ENCODE data around the gene SLC5A12. TPM values are rescaled to one million over a fixed set of nuclear protein-coding genes. Genes with fewer than 3 reads are reported as not detected.

Gene SLC5A12
- total and polyA plus RNA-seq, 10 of the 15 experiments (the other 5 are each of a cell fraction or from before 2014, with no cell fraction given), result 0.06 to 0.15 TPM; not detected in 8

- no peaks in the 10 kb centered on the region for H3K79me2 ChIP-seq (ENCODE audit: control insufficient read depth, insufficient read depth, low read length)
- H2AFZ ChIP-seq (ENCODE audit: control insufficient read depth, low read depth, low read length), result no peak overlapping the region
- H3K9me3 ChIP-seq (replicated peaks; ENCODE audit: control insufficient read depth, insufficient read depth, low read length), result no peaks in the 10 kb centered on the region
- CTCF ChIA-PET, result no interaction called here
- DNase-seq (ENCODE audit: low read depth, low spot score) (no peak), ATAC-seq (no peak), FAIRE-seq (no peak)
- no peak overlapping the region for H3K27ac ChIP-seq (ENCODE audit: control insufficient read depth, insufficient read depth)
- H3K4me3 ChIP-seq, result no peak overlapping the region
- no peak overlapping the region for H3K9ac ChIP-seq (ENCODE audit: control insufficient read depth, insufficient read depth, low read length)
- H3K4me2 ChIP-seq (ENCODE audit: control insufficient read depth, insufficient read depth), result no peak overlapping the region
- RAD21 ChIA-PET (ENCODE audit: unreplicated experiment), result no interaction called here
- intact Hi-C loops (cut with micrococcal nuclease; ENCODE audit: unreplicated experiment) (no loop called here), in situ Hi-C loops (cut with MboI) (no loop called here)
- no TSS peak for BruUV-seq (replicated peaks)
- no peaks in the 10 kb centered on the region for H3K36me3 ChIP-seq (ENCODE audit: control insufficient read depth in 2 of 2, insufficient read depth in 2 of 2, low read length in 1 of 2)
- H3K4me1 ChIP-seq (ENCODE audit: control insufficient read depth, insufficient read depth, low read length), result no peaks in the 10 kb centered on the region
- TF ChIP-seq POU2F2 (IDR thresholded peaks at IDR 0.05; ENCODE audit: borderline replicate concordance, low read depth, low read length), result no peak
- 0% methylated on average over 1 of the region's 1 CpG for WGBS (ENCODE audit: insufficient coverage, insufficient replicate concordance, low lambda C conversion rate, missing lambda C conversion rate)
- SMC1A ChIA-PET (ENCODE audit: uncharacterized antibody, unreplicated experiment), result interaction anchor here (1.1 to 1.4 kb wide), 2 partner anchors 10 to 20 kb away, joined by 3 read pairs; no protein-coding TSS in a partner anchor
- no peaks in the 10 kb centered on the region for H4K20me1 ChIP-seq (ENCODE audit: control insufficient read depth, insufficient read depth)
- no peaks in the 10 kb centered on the region for H3K27me3 ChIP-seq (replicated peaks in 1 of 2; ENCODE audit: control insufficient read depth in 2 of 2, insufficient read depth in 2 of 2, low read length in 1 of 2)
- POLR2A ChIA-PET, result no interaction called here
Measured at GRCh38 chr11:26687351-26687750, 34.5 kb downstream of the SLC5A12 start.

GRCh38 chr11:26677566-26677965, 44.3 kb downstream of the SLC5A12 start:
- no peak overlapping the region for H3K9ac ChIP-seq (ENCODE audit: control insufficient read depth, insufficient read depth, low read length)
- BruUV-seq (replicated peaks), result no TSS peak
- POLR2A ChIA-PET, result no interaction called here
- no peaks in the 10 kb centered on the region for H3K9me3 ChIP-seq (replicated peaks; ENCODE audit: control insufficient read depth, insufficient read depth, low read length)
- no peak for FAIRE-seq
- no peaks in the 10 kb centered on the region for H3K4me1 ChIP-seq (ENCODE audit: control insufficient read depth, insufficient read depth, low read length)
- in situ Hi-C loops (cut with MboI) (no loop called here), intact Hi-C loops (cut with micrococcal nuclease; ENCODE audit: unreplicated experiment) (no loop called here)
- ATAC-seq, result no peak
- no peaks in the 10 kb centered on the region for H3K36me3 ChIP-seq (ENCODE audit: control insufficient read depth in 2 of 2, insufficient read depth in 2 of 2, low read length in 1 of 2)
- SMC1A ChIA-PET (ENCODE audit: uncharacterized antibody, unreplicated experiment), result interaction anchor here (1.0 to 1.6 kb wide), 3 partner anchors 15 to 207 kb away, joined by 3 to 5 read pairs (median 4); no protein-coding TSS in a partner anchor
- H4K20me1 ChIP-seq (ENCODE audit: control insufficient read depth, insufficient read depth), result no peaks in the 10 kb centered on the region
- H3K27ac ChIP-seq (ENCODE audit: control insufficient read depth, insufficient read depth), result no peak overlapping the region
- no peak overlapping the region for H3K4me2 ChIP-seq (ENCODE audit: control insufficient read depth, insufficient read depth)
- no peaks in the 10 kb centered on the region for H3K79me2 ChIP-seq (ENCODE audit: control insufficient read depth, insufficient read depth, low read length)
- CTCF ChIA-PET, result no interaction called here
- no peak overlapping the region for H2AFZ ChIP-seq (ENCODE audit: control insufficient read depth, low read depth, low read length)
- no peak for DNase-seq (ENCODE audit: low read depth, low spot score)
- H3K27me3 ChIP-seq (replicated peaks in 1 of 2; ENCODE audit: control insufficient read depth in 2 of 2, insufficient read depth in 2 of 2, low read length in 1 of 2), result no peaks in the 10 kb centered on the region
- H3K4me3 ChIP-seq, result no peak overlapping the region
- RAD21 ChIA-PET (ENCODE audit: unreplicated experiment), result no interaction called here
- TF ChIP-seq RUNX3 (IDR thresholded peaks at IDR 0.05; ENCODE audit: low read length) (no peak), ETV6 (conservative IDR thresholded peaks at IDR 0.05 in 1 of 2, IDR thresholded peaks at IDR 0.05 in 1 of 2; ENCODE audit: borderline replicate concordance in 1 of 2, low read depth in 1 of 2) (no peak), CBX5 (IDR thresholded peaks at IDR 0.05; ENCODE audit: low read depth) (no peak), MYB (IDR thresholded peaks at IDR 0.05; ENCODE audit: borderline replicate concordance, low read depth, low read length) (no peak), TAF1 (IDR thresholded peaks at IDR 0.05; ENCODE audit: borderline replicate concordance, low read depth, low read length) (no peak), IKZF2 (IDR thresholded peaks at IDR 0.05) (no peak), MEF2B (IDR thresholded peaks at IDR 0.05; ENCODE audit: partially characterized antibody, poor library complexity, severe bottlenecking) (no peak), ZNF687 (IDR thresholded peaks at IDR 0.05) (no peak), TCF7 (IDR thresholded peaks at IDR 0.05; ENCODE audit: borderline replicate concordance) (no peak), RCOR1 (conservative IDR thresholded peaks at IDR 0.05; ENCODE audit: low read depth, low read length) (no peak), SP1 (IDR thresholded peaks at IDR 0.05; ENCODE audit: low read depth, low read length) (no peak), E4F1 (IDR thresholded peaks at IDR 0.05; ENCODE audit: borderline replicate concordance, partially characterized antibody) (no peak)

Measured in GM12878 (cell line).